IMR-90 (cell line): ENCODE data around the gene CTIF.

ENCODE experiments used
- CHD1 ChIP-seq: IDR thresholded peaks from 2 replicates; pipeline ENCODE4 v1.6.1; 2012; ENCODE audit warnings: low read depth, low read length, improper control_type of control experiment
- MXI1 ChIP-seq: IDR thresholded peaks from 2 replicates; pipeline ENCODE4 v1.6.1; 2012; ENCODE audit warnings: low read depth, mild to moderate bottlenecking, low read length, moderate library complexity, borderline replicate concordance
- POLR2A ChIP-seq: IDR thresholded peaks from 2 replicates; pipeline ENCODE4 v1.6.1; 2012; ENCODE audit warnings: mild to moderate bottlenecking, low read depth, low read length
- TF ChIP-seq, protein P1 (sequence below): conservative IDR thresholded peaks from 2 replicates; pipeline ENCODE4 v1.5.1; 2012; ENCODE audit warnings: mild to moderate bottlenecking, low read depth, low read length, improper control_type of control experiment
- TF ChIP-seq, protein P2 (sequence below): fragments of 150-350 bp; IDR thresholded peaks from 2 replicates; pipeline ENCODE4 v1.6.1; 2016; ENCODE audit warnings: low read depth, mild to moderate bottlenecking, low read length, moderate library complexity, borderline replicate concordance

DNA sequence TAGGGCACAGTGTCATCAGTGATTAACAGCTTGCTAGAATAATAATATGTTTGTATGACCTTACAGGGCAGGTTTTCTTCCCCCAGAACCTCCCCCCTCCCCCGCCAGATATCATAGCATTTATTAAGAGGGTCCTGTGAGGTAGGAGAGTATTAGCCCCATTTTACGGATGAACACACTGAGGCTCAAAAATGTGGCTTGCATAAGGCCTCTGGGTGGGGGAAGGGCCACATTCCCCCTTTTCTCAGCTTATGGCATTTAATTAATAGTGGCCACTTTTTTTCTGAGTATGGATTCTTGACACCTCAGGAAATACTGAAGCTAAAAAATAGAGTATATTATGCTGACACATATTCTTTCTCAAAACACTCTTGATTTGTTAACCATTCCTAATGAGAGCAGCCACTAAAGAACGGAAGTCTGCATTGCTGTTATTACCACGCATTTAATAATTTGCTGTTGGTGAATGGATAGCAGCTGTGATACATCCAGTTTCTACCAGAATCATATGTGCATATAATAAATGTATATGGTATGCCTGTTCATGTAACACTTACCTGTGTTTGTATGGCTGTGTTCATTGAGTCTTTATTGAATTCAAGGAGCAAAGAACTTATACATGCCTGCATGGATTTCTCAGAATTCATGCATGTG is 3.0 kb downstream of the CTIF start:
- TF ChIP-seq, protein P1, sequence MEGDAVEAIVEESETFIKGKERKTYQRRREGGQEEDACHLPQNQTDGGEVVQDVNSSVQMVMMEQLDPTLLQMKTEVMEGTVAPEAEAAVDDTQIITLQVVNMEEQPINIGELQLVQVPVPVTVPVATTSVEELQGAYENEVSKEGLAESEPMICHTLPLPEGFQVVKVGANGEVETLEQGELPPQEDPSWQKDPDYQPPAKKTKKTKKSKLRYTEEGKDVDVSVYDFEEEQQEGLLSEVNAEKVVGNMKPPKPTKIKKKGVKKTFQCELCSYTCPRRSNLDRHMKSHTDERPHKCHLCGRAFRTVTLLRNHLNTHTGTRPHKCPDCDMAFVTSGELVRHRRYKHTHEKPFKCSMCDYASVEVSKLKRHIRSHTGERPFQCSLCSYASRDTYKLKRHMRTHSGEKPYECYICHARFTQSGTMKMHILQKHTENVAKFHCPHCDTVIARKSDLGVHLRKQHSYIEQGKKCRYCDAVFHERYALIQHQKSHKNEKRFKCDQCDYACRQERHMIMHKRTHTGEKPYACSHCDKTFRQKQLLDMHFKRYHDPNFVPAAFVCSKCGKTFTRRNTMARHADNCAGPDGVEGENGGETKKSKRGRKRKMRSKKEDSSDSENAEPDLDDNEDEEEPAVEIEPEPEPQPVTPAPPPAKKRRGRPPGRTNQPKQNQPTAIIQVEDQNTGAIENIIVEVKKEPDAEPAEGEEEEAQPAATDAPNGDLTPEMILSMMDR = no peak
- TF ChIP-seq CHD1 (no peak), POLR2A (no peak), MXI1 (no peak)
- TF ChIP-seq, protein P2, sequence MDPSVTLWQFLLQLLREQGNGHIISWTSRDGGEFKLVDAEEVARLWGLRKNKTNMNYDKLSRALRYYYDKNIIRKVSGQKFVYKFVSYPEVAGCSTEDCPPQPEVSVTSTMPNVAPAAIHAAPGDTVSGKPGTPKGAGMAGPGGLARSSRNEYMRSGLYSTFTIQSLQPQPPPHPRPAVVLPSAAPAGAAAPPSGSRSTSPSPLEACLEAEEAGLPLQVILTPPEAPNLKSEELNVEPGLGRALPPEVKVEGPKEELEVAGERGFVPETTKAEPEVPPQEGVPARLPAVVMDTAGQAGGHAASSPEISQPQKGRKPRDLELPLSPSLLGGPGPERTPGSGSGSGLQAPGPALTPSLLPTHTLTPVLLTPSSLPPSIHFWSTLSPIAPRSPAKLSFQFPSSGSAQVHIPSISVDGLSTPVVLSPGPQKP = no peak
